GM18526 (cell line): ENCODE results near the gene UNC50.

Source experiments
- POLR2A ChIP-seq: IDR thresholded peaks from 3 replicates; pipeline ENCODE4 v1.6.1; 2011; ENCODE audit not compliant: insufficient read length; ENCODE audit errors: extremely low read depth

Gene UNC50

GRCh38 chr2:98588880-98589431 is 19.4 kb upstream of the UNC50 start:
- TF ChIP-seq POLR2A, result no peak

DNA sequence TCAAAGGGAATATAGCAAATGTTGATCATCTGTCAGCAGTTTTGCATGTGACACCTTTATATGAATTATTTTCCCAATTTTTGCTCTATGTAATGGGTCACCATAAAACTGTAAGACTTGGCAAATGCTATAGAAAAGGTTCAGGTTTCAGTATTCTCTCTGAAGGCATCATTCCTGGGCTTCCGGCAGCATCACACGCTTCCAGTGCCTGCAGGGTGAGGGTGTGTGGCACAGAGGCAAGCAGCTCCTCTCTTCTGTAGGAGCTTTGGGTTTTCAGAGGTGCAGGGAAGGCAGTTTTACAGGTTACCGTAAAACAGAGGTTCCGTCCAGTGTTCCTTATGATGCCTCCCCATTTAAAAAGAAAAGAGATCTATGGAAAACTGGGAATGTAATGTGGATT is 18.9 kb upstream of the UNC50 start:
- no peak for TF ChIP-seq POLR2A

GRCh38 chr2:98592565-98592964 is 15.8 kb upstream of the UNC50 start:
- TF ChIP-seq POLR2A, result no peak

DNA sequence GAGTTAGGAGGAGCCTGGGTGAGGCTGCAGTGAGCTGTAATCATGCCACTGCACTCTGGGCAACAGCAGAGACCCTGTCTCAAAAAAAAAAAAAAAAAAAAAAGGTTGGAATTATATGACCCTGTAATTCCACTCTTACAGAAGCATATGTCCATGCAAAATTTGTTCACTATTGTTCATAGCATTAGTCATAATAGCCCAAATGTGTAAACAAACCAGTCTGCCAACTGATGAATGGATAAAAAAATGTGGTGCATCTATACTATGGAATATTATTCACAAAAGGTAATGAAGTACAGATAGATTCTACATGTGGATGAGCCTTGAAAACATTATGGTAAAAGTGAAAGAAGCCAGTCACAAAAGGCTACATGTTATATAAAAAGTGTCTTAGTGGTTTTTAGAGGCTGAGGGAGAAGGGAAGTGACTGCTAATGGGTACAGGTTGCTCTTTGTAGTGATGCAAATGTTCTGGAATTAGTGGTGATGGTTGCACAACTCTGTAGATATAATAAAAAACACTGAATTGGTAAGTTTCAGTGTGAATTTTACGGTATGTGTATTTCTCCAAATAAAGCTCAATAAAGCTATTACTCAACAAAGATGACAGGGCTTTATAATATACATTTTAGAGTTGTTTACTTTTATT is 9.5 kb upstream of the UNC50 start:
- no peak for TF ChIP-seq POLR2A

DNA sequence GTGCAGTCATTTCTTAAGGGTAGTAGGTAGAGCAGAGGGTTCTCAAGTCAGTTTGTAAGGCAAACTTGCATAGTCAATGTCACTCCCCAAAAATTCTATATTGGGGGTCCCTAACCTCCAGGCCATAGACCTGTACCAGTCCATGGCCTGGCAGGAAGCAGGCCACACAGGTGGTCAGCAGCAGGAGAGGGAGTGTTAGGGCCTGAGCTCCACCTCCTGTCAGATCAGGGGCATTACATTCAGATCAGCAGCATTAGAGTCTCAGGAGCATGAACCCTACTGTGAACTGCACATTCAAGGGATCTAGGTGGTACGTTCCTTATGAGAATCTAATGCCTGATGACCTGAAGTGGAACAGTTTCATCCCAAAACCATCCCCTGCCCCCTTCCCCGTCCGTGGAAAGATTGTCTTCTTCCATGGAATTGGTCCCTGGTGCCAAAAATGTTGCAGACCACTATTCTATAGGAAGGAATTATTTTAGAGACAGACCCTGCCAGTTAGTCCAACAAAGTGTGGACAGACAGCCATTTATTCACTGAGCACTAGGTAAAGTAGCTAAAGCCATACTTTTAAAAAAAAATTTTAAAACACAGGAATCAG is 6.8 kb upstream of the UNC50 start:
- TF ChIP-seq POLR2A, result no peak

GRCh38 chr2:98604547-98604946 is 3.8 kb upstream of the UNC50 start:
- TF ChIP-seq POLR2A, result no peak

GRCh38 chr2:98605076-98605475 is 3.3 kb upstream of the UNC50 start:
- TF ChIP-seq POLR2A, result no peak

GRCh38 chr2:98606431-98606830 is 2.0 kb upstream of the UNC50 start:
- TF ChIP-seq POLR2A, result no peak

GRCh38 chr2:98607104-98607503 is 1.3 kb upstream of the UNC50 start:
- no peak for TF ChIP-seq POLR2A

GRCh38 chr2:98607741-98608115 is 661 bp upstream of the UNC50 start:
- TF ChIP-seq POLR2A, result no peak

GRCh38 chr2:98608962-98609604 is 694 bp downstream of the UNC50 start:
- TF ChIP-seq POLR2A, result no peak

- TF ChIP-seq POLR2A, result no peak
Observed at GRCh38 chr2:98614024-98614739, 5.8 kb downstream of the UNC50 start.

GRCh38 chr2:98615481-98615880 is 7.1 kb downstream of the UNC50 start:
- no peak for TF ChIP-seq POLR2A

DNA sequence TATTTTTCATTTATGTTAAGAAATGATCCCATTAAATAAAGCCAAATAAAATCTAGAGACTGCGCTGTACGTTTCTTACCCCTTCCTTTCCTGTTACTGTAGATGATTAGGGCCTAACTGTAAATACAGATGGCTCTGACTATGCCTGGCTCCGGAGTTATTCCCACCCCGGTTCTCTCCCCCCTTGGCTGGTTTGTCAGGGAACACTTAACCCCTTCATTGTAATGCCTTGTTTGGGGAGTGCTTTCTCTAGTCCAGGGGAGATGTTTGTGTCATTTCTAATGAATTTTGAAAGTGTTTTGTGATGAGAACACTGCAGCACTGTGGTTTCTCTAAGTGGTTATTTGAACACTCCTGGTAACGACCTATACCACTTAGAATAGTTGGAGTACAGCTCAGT is 8.8 kb downstream of the UNC50 start:
- TF ChIP-seq POLR2A, result no peak

DNA sequence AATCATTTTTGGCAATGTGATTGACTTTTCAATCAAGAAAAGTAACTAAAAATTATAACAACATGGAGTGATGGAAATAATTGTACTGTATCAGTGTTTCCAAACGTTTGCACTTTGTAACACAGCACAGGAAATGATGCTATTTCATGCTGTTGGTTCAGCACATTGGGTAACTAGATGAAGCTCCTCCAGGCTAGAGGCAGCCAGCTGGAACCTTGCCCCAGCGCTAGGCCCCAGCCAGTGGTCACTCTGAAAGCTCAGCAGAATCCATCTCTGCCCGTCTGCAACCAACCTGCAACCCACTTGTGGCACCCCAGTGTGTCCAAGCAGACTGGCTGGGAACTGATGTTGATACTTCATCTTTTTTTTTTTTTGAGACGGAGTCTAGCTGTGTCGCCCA is 15.3 kb downstream of the UNC50 start:
- no peak for TF ChIP-seq POLR2A

DNA sequence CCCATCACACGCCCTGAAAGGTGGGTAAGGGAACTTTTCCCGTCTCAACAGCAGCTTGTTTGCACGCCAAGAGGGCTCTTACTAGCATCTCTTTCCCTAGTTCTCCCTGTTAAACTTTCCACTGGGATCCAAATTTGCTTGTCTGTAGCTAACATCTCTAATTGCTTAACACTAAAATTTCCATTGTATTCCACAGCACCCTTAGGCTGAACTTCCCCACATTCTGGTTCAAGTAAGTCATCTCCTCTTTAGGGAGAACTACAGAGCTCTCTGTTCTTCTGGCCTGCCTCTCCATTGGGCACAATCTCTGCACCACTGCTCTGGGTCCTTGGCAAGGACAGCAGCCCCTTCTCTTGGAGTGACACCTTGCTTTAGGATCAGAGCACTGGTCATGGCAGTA is 24.0 kb downstream of the UNC50 start:
- no peak for TF ChIP-seq POLR2A
